Measurements from ENCODE around the gene YPEL1. TPM values are rescaled to one million over a fixed set of nuclear protein-coding genes. Genes with fewer than 3 reads are reported as not detected.

Gene YPEL1
- total RNA-seq, 1 experiment from 2014 or later = 3.1 TPM

DNA sequence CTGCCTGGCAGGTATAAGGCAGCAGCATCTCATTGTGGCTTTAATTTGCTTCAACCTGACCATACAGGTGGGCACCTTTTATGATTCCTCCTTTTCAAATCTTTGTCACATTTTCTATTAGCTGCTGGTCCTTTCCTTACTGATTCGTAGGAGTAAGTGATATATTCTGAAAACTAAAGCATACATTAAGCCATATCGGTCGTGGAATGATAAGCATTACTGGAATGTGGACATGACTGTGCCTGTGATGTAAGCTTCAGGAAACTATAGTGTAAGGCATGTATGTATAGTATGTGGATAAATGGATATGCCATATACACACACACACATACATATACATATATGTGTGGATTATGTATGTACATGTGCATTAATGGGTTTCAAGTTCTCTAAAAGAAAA, 20.8 kb downstream of the YPEL1 start:
- ChIA-PET POLR2A (no interaction called here), RAD21 (ENCODE audit: low non-redundant PET in 1 of 2, low total read pairs in 2 of 2, uncharacterized antibody in 2 of 2, unreplicated experiment in 2 of 2) (no interaction called here), CTCF (interaction anchor here (1.4 kb wide), 1 partner anchor 223 kb away, joined by 4 read pairs; no protein-coding TSS in a partner anchor)
- H3K79me2 ChIP-seq (ENCODE audit: insufficient read depth, low read length) = no peaks in the 10 kb centered on the region
- H3K9me2 ChIP-seq (ENCODE audit: insufficient read depth) = no peaks in the 10 kb centered on the region
- no peak for ATAC-seq
- H2AFZ ChIP-seq (ENCODE audit: low read depth, low read length, poor library complexity, severe bottlenecking) = no peak overlapping the region
- no peaks in the 10 kb centered on the region for H3K36me3 ChIP-seq (ENCODE audit: control insufficient read depth in 1 of 2, insufficient read depth in 2 of 2, low read length in 2 of 2)
- no peaks in the 10 kb centered on the region for H4K20me1 ChIP-seq (ENCODE audit: insufficient read depth)
- H3K4me3 ChIP-seq (replicated peaks in 1 of 2; ENCODE audit: low read depth in 1 of 2, low read length in 2 of 2) = no peak overlapping the region
- peaks cover 0 to 7% of the 10 kb centered on the region in 2 experiments; a peak in 1 of 4 replicates for H3K4me1 ChIP-seq (ENCODE audit: control insufficient read depth in 1 of 2, insufficient read depth in 2 of 2, low read length in 2 of 2)
- H3K9ac ChIP-seq (ENCODE audit: low read length) = no peak overlapping the region
- no TSS peak for BruUV-seq (replicated peaks)
- H3K27ac ChIP-seq (ENCODE audit: low read depth, low read length) = no peak overlapping the region
- H3K4me2 ChIP-seq (ENCODE audit: low read length) = no peak overlapping the region
- intact Hi-C loops (cut with micrococcal nuclease) = no loop called here
- H3K9me3 ChIP-seq (ENCODE audit: control insufficient read depth in 1 of 2, insufficient read depth in 1 of 2, low read depth in 1 of 2, low read length in 2 of 2) = no peaks in the 10 kb centered on the region
- no peaks in the 10 kb centered on the region for H3K27me3 ChIP-seq (ENCODE audit: insufficient read depth, low read length)
- TF ChIP-seq ZNF274 (IDR thresholded peaks at IDR 0.05; ENCODE audit: low read depth, low read length) = no peak
- TF ChIP-seq, protein P1, sequence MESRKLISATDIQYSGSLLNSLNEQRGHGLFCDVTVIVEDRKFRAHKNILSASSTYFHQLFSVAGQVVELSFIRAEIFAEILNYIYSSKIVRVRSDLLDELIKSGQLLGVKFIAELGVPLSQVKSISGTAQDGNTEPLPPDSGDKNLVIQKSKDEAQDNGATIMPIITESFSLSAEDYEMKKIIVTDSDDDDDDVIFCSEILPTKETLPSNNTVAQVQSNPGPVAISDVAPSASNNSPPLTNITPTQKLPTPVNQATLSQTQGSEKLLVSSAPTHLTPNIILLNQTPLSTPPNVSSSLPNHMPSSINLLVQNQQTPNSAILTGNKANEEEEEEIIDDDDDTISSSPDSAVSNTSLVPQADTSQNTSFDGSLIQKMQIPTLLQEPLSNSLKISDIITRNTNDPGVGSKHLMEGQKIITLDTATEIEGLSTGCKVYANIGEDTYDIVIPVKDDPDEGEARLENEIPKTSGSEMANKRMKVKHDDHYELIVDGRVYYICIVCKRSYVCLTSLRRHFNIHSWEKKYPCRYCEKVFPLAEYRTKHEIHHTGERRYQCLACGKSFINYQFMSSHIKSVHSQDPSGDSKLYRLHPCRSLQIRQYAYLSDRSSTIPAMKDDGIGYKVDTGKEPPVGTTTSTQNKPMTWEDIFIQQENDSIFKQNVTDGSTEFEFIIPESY (IDR thresholded peaks at IDR 0.05; ENCODE audit: extremely low read depth, insufficient replicate concordance, low read length) = no peak
- no peak for TF ChIP-seq ELF1 (IDR thresholded peaks at IDR 0.05; ENCODE audit: borderline replicate concordance, low read depth)
- no peak for TF ChIP-seq EZH2 (IDR thresholded peaks at IDR 0.05)
- no peak for TF ChIP-seq FOSL1 (IDR thresholded peaks at IDR 0.05; ENCODE audit: low read depth)
- no peak for TF ChIP-seq CEBPB (IDR thresholded peaks at IDR 0.05; ENCODE audit: low read depth)
- TF ChIP-seq SP1 (IDR thresholded peaks at IDR 0.05; ENCODE audit: low read depth) = no peak
- no peak for TF ChIP-seq SIN3A (IDR thresholded peaks at IDR 0.05; ENCODE audit: low read depth)
- TF ChIP-seq POLR2A (IDR thresholded peaks at IDR 0.05; ENCODE audit: borderline replicate concordance, extremely low read depth, insufficient read depth, insufficient read length) = no peak
- no peak for TF ChIP-seq SRF (IDR thresholded peaks at IDR 0.05; ENCODE audit: low read depth)
- TF ChIP-seq POLR2AphosphoS5 (IDR thresholded peaks at IDR 0.05; ENCODE audit: low read depth, low read length) = no peak
- TF ChIP-seq TCF7L2 (IDR thresholded peaks at IDR 0.05; ENCODE audit: borderline replicate concordance, extremely low read depth, insufficient read depth, insufficient read length) = no peak
- TF ChIP-seq, protein P2, sequence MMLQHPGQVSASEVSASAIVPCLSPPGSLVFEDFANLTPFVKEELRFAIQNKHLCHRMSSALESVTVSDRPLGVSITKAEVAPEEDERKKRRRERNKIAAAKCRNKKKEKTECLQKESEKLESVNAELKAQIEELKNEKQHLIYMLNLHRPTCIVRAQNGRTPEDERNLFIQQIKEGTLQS (IDR thresholded peaks at IDR 0.05) = no peak
- TF ChIP-seq, protein P3, sequence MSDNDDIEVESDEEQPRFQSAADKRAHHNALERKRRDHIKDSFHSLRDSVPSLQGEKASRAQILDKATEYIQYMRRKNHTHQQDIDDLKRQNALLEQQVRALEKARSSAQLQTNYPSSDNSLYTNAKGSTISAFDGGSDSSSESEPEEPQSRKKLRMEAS (IDR thresholded peaks at IDR 0.05) = no peak
- no peak for TF ChIP-seq CBX3 (IDR thresholded peaks at IDR 0.05; ENCODE audit: low read depth)
- TF ChIP-seq EZH2phosphoT487 (IDR thresholded peaks at IDR 0.05; ENCODE audit: borderline replicate concordance) = no peak
- no peak for DNase-seq (ENCODE audit: low read depth, low spot score)
